H1 (cell line): ENCODE data around the gene MYH7B. TPM values are rescaled to one million over a fixed set of nuclear protein-coding genes. Genes with fewer than 3 reads are reported as not detected.

Experiments used
- BCL11A ChIP-seq, 2 experiments: IDR thresholded peaks; one replicate each; pipeline ENCODE4 v1.6.1; 2011; ENCODE audit warnings: low read depth in 2 of 2, low read length in 2 of 2, mild to moderate bottlenecking in 2 of 2
- CEBPB ChIP-seq: IDR thresholded peaks from 2 replicates; pipeline ENCODE4 v1.6.1; 2012; ENCODE audit warnings: low read depth, low read length
- CHD1 ChIP-seq: IDR thresholded peaks from 2 replicates; pipeline ENCODE4 v1.6.1; 2012; ENCODE audit warnings: low read depth, low read length, improper control_type of control experiment
- CREB1 ChIP-seq: IDR thresholded peaks from 2 replicates; pipeline ENCODE4 v1.6.1; 2012; ENCODE audit warnings: inconsistent platforms
- EP300 ChIP-seq, 2 experiments: IDR thresholded peaks; 1 replicate in 1 of 2; 2 replicates in 1 of 2; pipeline ENCODE4 v1.6.1; 2011 to 2012; ENCODE audit warnings: low read depth in 2 of 2, low read length in 2 of 2, mild to moderate bottlenecking in 2 of 2, borderline replicate concordance in 1 of 2, inconsistent platforms in 1 of 2, moderate library complexity in 1 of 2
- GABPA ChIP-seq: IDR thresholded peaks from 2 replicates; pipeline ENCODE4 v1.6.1; 2011; ENCODE audit warnings: mild to moderate bottlenecking, low read length, moderate library complexity, borderline replicate concordance; ENCODE audit not compliant: insufficient read depth
- HDAC2 ChIP-seq, 2 experiments: fragments of 300-600 bp in 1 of 2; sonication (generic) in 1 of 2; IDR thresholded peaks; 2 replicates each; pipeline ENCODE4 v1.6.1; 2011 to 2012; ENCODE audit warnings: low read depth in 2 of 2, low read length in 2 of 2, mild to moderate bottlenecking in 2 of 2, moderate library complexity in 2 of 2, borderline replicate concordance in 1 of 2, inconsistent platforms in 1 of 2
- JUN ChIP-seq: IDR thresholded peaks from 2 replicates; pipeline ENCODE4 v1.6.1; 2011; ENCODE audit warnings: low read depth, mild to moderate bottlenecking, improper control_type of control experiment, low read length
- KDM5A ChIP-seq: fragments of 200-600 bp; IDR thresholded peaks from 2 replicates; pipeline ENCODE4 v1.7.1; 2012; ENCODE audit warnings: mild to moderate bottlenecking, low read length, inconsistent platforms, mixed read lengths
- RAD21 ChIP-seq, 2 experiments: IDR thresholded peaks in 1 of 2; conservative IDR thresholded peaks in 1 of 2; 2 replicates each; pipeline ENCODE4 v1.6.1; 2011; ENCODE audit warnings: low read depth in 2 of 2, low read length in 2 of 2, improper control_type of control experiment in 1 of 2, inconsistent platforms in 1 of 2, mild to moderate bottlenecking in 1 of 2, moderate library complexity in 1 of 2
- RFX5 ChIP-seq: IDR thresholded peaks from 2 replicates; pipeline ENCODE4 v1.6.1; 2011; ENCODE audit warnings: low read depth, low read length, improper control_type of control experiment, borderline replicate concordance
- RNF2 ChIP-seq: fragments of 200-900, 300-1000 bp; sonication (generic); IDR thresholded peaks from 2 replicates; pipeline ENCODE4 v1.7.1; 2016; ENCODE audit warnings: borderline replicate concordance, low read depth, mild to moderate bottlenecking, antibody characterized with exemption, low read length; ENCODE audit not compliant: poor library complexity, severe bottlenecking; ENCODE audit errors: missing control alignments
- SRF ChIP-seq: IDR thresholded peaks from 2 replicates; pipeline ENCODE4 v1.6.1; 2011; ENCODE audit warnings: mild to moderate bottlenecking, low read depth, low read length, moderate library complexity
- TAF7 ChIP-seq: optimal IDR thresholded peaks from 2 replicates; pipeline ENCODE3; 2011; ENCODE audit warnings: low read depth, mild to moderate bottlenecking, inconsistent platforms, low read length, moderate library complexity, borderline replicate concordance
- TEAD4 ChIP-seq: IDR thresholded peaks from 2 replicates; pipeline ENCODE4 v1.6.1; 2012; ENCODE audit warnings: low read depth, low read length, inconsistent platforms, mixed read lengths
- polyA plus RNA-seq, 7 experiments: library from polyadenylated mRNA; depleted of rRNA in 3 of 7; stranded (reverse) in 5 of 7; unstranded in 2 of 7; fragments of >200 nt in 5 of 7; fragments of 200-250 nt in 2 of 7; gene quantifications; 1 replicate in 5 of 7; 2 replicates in 1 of 7; 4 replicates in 1 of 7; pipeline versions ENCODE4 v1.2.1 to v1.2.3, GENCODE V29; 2011 to 2013; ENCODE audit warnings: missing spikeins in 2 of 7, mixed read lengths in 2 of 7
- total RNA-seq: library from RNA; stranded (reverse); fragmentation: NEBNext Ultra II Directional; extraction: Animal tissue kit (Norgen Biotek cat#: 25700); gene quantifications from 2 replicates; pipeline ENCODE4 v1.2.1, GENCODE V29; 2021
- TF ChIP-seq, protein P1 (sequence below): IDR thresholded peaks from 2 replicates; pipeline ENCODE4 v1.6.1; 2011; ENCODE audit warnings: low read depth, mild to moderate bottlenecking, low read length; ENCODE audit not compliant: insufficient read depth
- TF ChIP-seq, protein P2 (sequence below): IDR thresholded peaks from 2 replicates; pipeline ENCODE4 v1.6.1; 2011; ENCODE audit warnings: low read length, improper control_type of control experiment
- TF ChIP-seq, protein P3 (sequence below), 3 experiments: IDR thresholded peaks; 1 replicate in 2 of 3; 2 replicates in 1 of 3; pipeline versions ENCODE4 v1.5.1 to v1.6.1; 2011; ENCODE audit warnings: low read length in 3 of 3, mild to moderate bottlenecking in 3 of 3, inconsistent platforms in 2 of 3, low read depth in 1 of 3, moderate library complexity in 1 of 3; ENCODE audit not compliant: insufficient read depth in 1 of 3; ENCODE audit errors: control extremely low read depth in 1 of 3

The MYH7B gene
- total and polyA plus RNA-seq, 2 of the 8 experiments (the other 6 are each of a cell fraction or from before 2014, with no cell fraction given) = 0.15 to 0.30 TPM

DNA sequence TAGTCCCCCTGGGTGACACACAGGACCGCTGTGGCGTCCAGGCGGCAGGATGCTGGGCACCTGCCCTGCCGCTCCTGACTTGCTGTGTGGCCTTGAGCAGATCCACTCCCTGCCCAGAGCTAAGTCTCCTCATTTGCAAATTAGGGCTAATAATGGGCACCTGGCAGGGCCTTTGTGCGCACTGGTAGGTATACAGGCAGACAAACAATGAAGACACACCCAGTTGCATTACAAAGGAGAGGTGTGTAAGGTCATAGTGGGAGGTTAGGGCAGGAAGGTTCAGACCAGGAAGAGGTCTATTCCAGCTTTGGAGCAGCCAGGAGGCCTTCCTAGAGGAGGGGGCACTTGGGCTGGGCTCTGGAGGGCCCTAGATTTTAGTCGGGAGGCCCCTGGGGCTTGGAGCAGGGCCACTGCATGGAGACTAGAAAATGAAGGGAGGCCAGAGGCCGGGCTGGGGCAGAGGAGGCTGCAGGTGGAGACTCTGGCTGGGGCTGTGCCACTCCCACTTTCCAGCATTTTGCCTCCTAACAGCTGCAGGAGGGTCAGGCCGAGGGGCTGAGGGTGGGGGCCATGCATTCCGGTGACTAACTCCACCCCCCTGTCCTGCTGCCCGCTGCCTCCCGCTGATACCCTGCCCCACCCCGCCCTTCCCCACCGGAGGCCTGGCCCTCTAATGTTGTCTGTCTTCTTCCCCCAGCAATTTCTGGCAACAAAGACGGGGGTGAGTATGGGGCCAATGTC, 28.5 kb downstream of the MYH7B start (continued):
- TF ChIP-seq, protein P1, sequence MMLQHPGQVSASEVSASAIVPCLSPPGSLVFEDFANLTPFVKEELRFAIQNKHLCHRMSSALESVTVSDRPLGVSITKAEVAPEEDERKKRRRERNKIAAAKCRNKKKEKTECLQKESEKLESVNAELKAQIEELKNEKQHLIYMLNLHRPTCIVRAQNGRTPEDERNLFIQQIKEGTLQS = no peak
- no peak for TF ChIP-seq JUN
- no peak for TF ChIP-seq SRF
- TF ChIP-seq TAF7 = no peak
- TF ChIP-seq RAD21 (IDR thresholded peaks at IDR 0.05 in 1 of 2, conservative IDR thresholded peaks at IDR 0.05 in 1 of 2; ENCODE audit: low read depth in 2 of 2, low read length in 2 of 2) = 0 out of 4 replicates have a peak, but pooled peaks of 1 of the 2 experiments have one; percentile 4
- no peak for TF ChIP-seq RNF2
- TF ChIP-seq TEAD4 = no peak
- TF ChIP-seq EP300 (IDR thresholded peaks at IDR 0.05; ENCODE audit: borderline replicate concordance in 1 of 2, low read depth in 2 of 2, low read length in 2 of 2) = peak in 1 of 2 experiments; percentile 84; a peak in 1 of 3 replicates
- TF ChIP-seq KDM5A = no peak
- TF ChIP-seq, protein P2, sequence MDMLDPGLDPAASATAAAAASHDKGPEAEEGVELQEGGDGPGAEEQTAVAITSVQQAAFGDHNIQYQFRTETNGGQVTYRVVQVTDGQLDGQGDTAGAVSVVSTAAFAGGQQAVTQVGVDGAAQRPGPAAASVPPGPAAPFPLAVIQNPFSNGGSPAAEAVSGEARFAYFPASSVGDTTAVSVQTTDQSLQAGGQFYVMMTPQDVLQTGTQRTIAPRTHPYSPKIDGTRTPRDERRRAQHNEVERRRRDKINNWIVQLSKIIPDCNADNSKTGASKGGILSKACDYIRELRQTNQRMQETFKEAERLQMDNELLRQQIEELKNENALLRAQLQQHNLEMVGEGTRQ = no peak
- TF ChIP-seq RFX5 = no peak
- TF ChIP-seq HDAC2 (IDR thresholded peaks at IDR 0.05; ENCODE audit: borderline replicate concordance in 1 of 2, low read depth in 2 of 2, low read length in 2 of 2) = peak; percentile 33 to 77; a peak in 2 of 4 replicates
- no peak; the same call in 1 of the 2 replicates for TF ChIP-seq CREB1
- no peak for TF ChIP-seq CHD1
- TF ChIP-seq CEBPB = no peak
- no peak for TF ChIP-seq GABPA
- TF ChIP-seq, protein P3, sequence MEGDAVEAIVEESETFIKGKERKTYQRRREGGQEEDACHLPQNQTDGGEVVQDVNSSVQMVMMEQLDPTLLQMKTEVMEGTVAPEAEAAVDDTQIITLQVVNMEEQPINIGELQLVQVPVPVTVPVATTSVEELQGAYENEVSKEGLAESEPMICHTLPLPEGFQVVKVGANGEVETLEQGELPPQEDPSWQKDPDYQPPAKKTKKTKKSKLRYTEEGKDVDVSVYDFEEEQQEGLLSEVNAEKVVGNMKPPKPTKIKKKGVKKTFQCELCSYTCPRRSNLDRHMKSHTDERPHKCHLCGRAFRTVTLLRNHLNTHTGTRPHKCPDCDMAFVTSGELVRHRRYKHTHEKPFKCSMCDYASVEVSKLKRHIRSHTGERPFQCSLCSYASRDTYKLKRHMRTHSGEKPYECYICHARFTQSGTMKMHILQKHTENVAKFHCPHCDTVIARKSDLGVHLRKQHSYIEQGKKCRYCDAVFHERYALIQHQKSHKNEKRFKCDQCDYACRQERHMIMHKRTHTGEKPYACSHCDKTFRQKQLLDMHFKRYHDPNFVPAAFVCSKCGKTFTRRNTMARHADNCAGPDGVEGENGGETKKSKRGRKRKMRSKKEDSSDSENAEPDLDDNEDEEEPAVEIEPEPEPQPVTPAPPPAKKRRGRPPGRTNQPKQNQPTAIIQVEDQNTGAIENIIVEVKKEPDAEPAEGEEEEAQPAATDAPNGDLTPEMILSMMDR (IDR thresholded peaks at IDR 0.05; ENCODE audit: control extremely low read depth in 1 of 3, insufficient read depth in 1 of 3, low read depth in 1 of 3, low read length in 3 of 3) = no peak
- peak in 1 of 2 experiments; percentile 39 for TF ChIP-seq BCL11A (IDR thresholded peaks at IDR 0.05; ENCODE audit: low read depth in 2 of 2, low read length in 2 of 2)
